GM18502 (cell line): ENCODE measurements around the gene SCAF11.

Experiments
- ATAC-seq: cut with Tn5 transposase; IDR thresholded peaks from one replicate; pipeline ENCODE4 v1.9.1; 2021; ENCODE audit warnings: mild to moderate bottlenecking; ENCODE audit not compliant: unreplicated experiment, poor library complexity

Gene SCAF11

DNA sequence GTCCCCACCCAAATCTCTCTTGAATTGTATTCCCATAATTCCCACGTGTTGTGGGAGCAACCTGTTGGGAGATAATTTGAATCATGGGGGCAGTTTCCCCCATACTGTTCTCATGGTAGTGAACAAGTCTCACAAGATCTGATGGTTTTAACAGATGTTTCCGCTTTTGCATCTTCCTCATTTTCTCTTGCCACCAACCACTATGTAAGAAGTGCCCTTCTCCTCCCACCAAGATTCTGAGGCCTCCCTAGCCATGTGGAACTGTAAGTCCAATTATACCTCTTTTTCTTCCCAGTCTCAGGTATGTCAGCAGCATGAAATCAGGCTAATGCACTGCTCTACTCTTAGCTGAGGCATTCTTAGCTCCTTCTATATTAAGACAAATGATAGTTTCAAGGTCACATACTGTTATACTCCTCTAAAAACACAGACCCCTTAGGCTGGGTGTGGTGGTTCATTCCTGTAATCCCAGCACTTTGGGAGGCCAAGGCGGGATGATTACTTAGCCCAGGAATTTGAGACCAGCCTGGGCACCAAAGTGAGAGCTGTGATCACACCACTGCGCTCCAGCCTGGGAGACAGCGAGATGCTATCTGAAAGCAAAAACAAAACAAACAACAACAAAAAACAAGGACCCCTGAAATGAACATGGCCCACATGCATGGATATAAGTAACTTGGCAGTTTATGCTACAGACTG, 3.6 kb downstream of the SCAF11 start:
- ATAC-seq, result no peak

GRCh38 chr12:45981075-45981837, 9.1 kb downstream of the SCAF11 start:
- no peak for ATAC-seq

DNA sequence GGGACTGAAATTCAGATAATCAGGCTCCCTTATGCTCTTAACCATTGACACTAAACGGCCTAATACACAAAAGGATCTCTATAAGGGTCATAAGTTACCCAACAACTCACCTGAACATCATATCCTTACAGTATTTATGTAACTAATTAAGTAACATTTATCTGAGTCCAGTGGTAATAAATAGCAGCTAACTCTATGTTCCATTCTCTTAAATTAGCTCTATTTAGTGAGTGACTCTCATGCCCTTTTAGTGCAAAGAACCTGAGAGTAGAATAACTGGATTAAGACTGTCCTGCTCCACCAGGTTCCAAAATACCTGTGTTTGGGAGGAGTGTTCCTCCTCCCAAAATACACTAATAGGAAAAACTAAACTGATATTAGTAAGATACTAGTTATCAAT, 9.8 kb downstream of the SCAF11 start:
- ATAC-seq, result no peak

GRCh38 chr12:45978108-45978507, 12.3 kb downstream of the SCAF11 start:
- ATAC-seq, result no peak

- no peak for ATAC-seq
These were observed 12.8 kb downstream of the SCAF11 start for GRCh38 chr12:45977620-45978019.

DNA sequence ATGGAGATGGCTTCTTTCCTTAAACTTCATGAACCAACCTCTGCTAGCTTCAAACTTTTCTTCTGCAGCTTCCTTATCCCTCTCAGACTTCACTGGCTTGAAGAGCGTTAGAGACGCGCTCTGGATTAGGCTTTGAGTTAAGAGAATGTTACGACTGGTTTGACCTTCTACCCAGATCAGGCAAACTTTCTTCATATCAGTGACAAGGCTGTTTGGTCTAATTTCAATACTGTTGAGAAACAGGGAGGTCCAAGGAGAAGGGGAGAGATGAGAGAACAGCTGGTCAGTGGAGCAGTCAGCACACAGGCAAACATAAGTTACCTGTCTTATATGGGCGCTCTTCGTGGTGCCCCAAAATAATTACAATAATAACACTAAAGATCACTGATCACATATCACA, 14.9 kb downstream of the SCAF11 start:
- ATAC-seq, result no peak

DNA sequence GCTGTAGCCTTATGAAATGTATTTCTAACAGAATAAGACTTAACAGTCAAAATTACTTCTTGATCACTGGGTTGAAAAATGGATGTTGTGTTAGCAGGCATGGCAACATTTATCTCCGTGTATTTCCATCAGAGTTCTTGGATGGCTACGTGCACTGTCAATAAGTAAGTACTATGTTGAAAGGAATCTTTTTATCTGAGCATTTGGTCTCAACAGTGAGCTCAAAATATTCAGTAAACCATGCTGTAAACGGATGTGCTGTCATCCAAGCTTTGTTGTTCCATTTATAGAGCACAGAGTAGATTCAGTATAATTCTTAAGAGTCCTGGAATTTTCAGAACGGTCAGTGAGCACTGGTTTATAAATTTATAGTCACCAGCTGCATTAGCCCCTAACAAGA, 15.5 kb downstream of the SCAF11 start:
- no peak for ATAC-seq

DNA sequence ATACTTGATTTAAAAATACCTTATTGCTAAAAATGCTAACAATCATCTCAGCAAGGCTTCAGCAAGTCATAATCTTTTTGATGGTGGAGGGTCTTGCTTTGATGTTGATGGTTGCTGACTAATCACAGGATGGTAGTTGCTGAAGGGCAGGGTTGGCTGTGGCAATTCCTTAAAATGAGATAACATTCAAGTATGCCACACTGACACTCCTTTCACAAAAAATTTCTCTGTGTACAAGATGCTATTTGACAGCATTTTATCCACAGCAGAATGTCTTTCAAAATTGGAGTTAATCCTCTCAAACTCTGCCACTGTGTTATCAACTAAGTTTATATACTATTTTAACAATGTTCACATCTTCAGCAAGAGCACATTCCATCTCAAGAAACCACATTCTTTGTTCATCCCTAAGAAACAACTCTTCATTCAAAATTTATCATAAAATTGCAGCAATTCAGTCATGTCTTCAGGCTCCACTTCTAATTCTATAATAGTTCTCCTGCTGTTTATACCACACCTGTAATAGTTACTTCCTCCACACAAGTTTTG, 16.1 kb downstream of the SCAF11 start:
- no peak for ATAC-seq

DNA sequence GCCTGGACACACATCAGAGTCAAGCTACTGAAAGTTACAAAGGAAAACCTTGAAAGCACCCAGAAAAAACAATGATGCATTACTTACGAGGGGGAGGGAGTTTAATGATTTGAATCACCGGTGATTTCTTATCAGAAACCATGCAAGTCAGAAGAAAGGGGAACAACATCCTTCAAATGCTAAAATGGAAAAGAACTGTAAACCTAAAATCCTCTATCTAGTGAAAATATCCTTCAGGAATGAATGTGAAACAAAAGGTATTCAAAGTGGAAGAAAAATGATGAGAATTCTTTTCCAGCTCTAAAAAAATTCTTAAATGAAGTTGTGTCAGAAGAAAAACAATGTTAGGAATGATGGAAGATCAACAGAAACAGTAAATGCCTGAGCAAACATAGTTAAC, 16.8 kb downstream of the SCAF11 start:
- ATAC-seq, result no peak

GRCh38 chr12:45970391-45970790, 20.0 kb downstream of the SCAF11 start:
- no peak for ATAC-seq

DNA sequence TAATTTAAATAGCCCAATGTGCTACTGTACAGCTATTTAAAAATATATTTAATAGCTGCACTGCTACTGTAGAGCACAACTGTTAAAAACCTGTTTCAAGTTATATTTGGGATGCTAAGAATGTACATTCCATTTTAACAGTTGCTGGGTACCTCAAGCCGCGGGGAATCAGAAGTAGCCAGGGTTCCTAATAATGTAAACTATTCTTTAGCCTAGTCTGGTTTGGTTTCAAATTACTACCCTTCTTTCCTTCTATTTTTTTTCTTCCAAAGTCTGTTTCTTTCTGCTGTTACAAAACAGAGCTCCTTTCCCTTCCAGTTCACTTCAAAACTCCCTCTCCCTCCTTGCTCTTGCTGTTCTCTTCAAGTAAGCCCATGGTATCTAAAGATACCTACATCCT, 21.3 kb downstream of the SCAF11 start:
- ATAC-seq, result no peak

DNA sequence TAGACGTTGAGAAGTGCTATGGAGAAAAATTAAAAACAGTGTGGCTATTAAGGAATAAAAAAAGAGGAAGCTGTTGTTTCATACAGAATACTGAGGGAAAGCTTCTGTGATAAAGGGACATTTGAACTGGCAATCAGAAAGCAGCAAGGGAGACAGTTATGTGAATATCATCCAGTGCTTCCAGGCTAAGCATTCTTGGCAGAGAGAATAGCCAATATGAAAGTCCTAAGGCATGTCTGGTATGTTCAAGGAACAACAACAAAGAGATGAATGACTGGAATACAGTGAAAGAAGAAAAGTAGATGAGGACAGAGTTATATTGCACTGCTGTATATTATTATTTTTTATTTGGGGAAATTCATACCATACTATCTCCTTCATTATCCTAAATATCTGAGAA, 23.9 kb downstream of the SCAF11 start:
- ATAC-seq, result no peak

GRCh38 chr12:45962553-45963325, 27.6 kb downstream of the SCAF11 start:
- ATAC-seq, result no peak

DNA sequence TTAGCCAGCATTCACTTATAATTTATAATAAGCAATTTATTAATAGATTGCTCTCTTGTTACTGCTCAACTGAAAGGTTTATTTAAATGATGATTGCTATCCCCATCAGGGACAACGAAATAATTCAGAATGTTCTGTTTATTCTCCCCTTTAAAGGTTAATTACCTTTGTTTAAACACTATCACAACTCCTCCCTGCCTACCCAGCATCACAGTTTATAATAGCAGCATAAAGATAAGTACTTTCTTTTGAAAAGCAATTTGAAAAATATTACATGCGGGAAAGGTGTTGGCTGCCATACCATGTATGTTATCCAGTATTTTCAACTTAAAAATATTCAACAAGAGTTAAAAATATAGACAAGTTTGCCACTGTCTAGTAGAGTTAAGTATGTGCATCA, 30.6 kb downstream of the SCAF11 start:
- no peak for ATAC-seq

- ATAC-seq, result no peak
These were observed 31.3 kb downstream of the SCAF11 start for GRCh38 chr12:45959025-45959424.

DNA sequence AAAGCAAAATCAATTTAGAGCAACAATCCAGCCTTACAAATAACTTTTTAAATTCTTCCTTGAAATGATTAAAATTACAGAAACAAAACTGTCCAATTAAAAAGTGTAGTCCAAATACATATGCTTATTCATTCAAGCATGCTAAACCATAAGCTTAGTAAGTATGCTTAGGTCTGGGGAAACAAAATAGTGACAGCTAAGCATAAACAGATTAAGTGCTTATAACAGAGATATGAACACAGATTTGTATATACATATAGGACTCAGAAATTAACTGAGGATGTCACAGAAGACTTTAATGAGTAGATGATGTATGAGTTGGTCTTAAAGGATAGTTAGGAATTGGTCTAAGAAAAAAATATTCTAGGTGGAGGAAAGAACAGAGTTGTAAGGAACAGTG, 41.8 kb downstream of the SCAF11 start:
- ATAC-seq, result no peak

- no peak for ATAC-seq
These were observed 43.9 kb downstream of the SCAF11 start for GRCh38 chr12:45946435-45946834.

- ATAC-seq, result no peak
These were observed 45.6 kb downstream of the SCAF11 start for GRCh38 chr12:45944771-45945170.

DNA sequence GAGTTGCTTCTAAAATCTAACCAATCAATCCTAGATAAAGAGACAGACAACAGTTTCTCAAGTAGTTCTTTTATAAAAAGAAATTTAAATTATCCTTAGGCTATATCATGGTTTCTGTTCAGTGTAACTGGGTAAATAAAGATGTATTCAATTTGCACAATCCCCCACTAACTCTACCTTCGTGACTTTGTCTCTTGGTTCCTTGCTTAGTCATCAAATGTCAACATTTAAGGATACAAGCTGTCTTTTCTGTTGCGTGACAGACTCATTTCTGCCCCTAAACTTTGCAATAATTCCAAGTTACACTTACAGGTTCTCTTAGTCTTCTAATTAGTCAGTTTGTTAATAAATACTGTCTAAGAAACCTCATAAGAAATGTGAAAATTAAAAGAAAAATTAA, 50.6 kb downstream of the SCAF11 start:
- ATAC-seq, result no peak

GRCh38 chr12:45938566-45938965, 51.8 kb downstream of the SCAF11 start:
- ATAC-seq, result no peak

DNA sequence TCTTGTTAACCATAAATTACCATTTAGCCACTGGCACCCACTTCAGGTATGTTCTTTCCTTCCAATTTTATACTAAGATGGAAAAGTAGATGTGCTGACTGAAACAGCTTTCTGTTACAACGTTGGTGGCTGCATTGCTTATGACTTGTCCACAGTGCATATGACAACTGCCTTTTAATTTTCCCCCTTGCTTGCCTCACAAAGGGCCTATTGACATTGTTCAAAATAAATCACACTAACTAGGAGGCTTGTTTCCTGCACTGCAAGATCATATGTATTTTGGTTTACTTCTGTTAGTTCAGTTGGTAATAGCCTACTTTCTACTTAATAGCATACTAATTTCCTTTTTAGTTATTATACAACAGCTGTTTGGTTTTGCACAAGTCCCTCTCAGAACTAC, 55.4 kb downstream of the SCAF11 start:
- no peak for ATAC-seq
